Measurements from ENCODE around the gene LORICRIN.
A peak's percentile ranks its signal among the peaks of the same experiment; 100 is the strongest.

The LORICRIN gene

GRCh38 chr1:153260585-153261280, 1.2 kb downstream of the LORICRIN start:
- TF ChIP-seq ZFX (IDR thresholded peaks at IDR 0.05; ENCODE audit: borderline replicate concordance) (no peak), CTCF (IDR thresholded peaks at IDR 0.05) (no peak)
- no peak overlapping the region for H3K27ac ChIP-seq

- TF ChIP-seq ZFX (IDR thresholded peaks at IDR 0.05; ENCODE audit: borderline replicate concordance) = no peak
- TF ChIP-seq CTCF (IDR thresholded peaks at IDR 0.05) = no peak
- H3K27ac ChIP-seq = no peak overlapping the region
Observed at GRCh38 chr1:153261281-153262069, 2.0 kb downstream of the LORICRIN start.

- H3K27ac ChIP-seq = no peak overlapping the region
- TF ChIP-seq ZFX (IDR thresholded peaks at IDR 0.05; ENCODE audit: borderline replicate concordance) (no peak), CTCF (IDR thresholded peaks at IDR 0.05) (no peak)
Observed at GRCh38 chr1:153262070-153262366, 2.5 kb downstream of the LORICRIN start.

- TF ChIP-seq ZFX (IDR thresholded peaks at IDR 0.05; ENCODE audit: borderline replicate concordance) = no peak
- H3K27ac ChIP-seq = no peak overlapping the region
Observed at GRCh38 chr1:153262462-153263157, 3.1 kb downstream of the LORICRIN start.

GRCh38 chr1:153265457-153265856, 6.0 kb downstream of the LORICRIN start:
- no peak for TF ChIP-seq ZFX (IDR thresholded peaks at IDR 0.05; ENCODE audit: borderline replicate concordance)
- TF ChIP-seq CTCF (IDR thresholded peaks at IDR 0.05) = peak; percentile 23; the same call in 1 of the 2 replicates
- H3K27ac ChIP-seq = no peak overlapping the region

- TF ChIP-seq CTCF (IDR thresholded peaks at IDR 0.05) (no peak), ZFX (IDR thresholded peaks at IDR 0.05; ENCODE audit: borderline replicate concordance) (no peak)
- H3K27ac ChIP-seq = no peak overlapping the region
Observed at GRCh38 chr1:153271711-153272110, 12.2 kb downstream of the LORICRIN start.

GRCh38 chr1:153272186-153272585, 12.7 kb downstream of the LORICRIN start:
- no peak for TF ChIP-seq CTCF (IDR thresholded peaks at IDR 0.05)
- no peak for TF ChIP-seq ZFX (IDR thresholded peaks at IDR 0.05; ENCODE audit: borderline replicate concordance)

More at GRCh38 chr1:153272186-153272585, 12.7 kb downstream of the LORICRIN start:
- H3K27ac ChIP-seq = no peak overlapping the region
